Measurements from ENCODE around the gene CIB4. TPM values are rescaled to one million over a fixed set of nuclear protein-coding genes. Genes with fewer than 3 reads are reported as not detected.

The CIB4 gene
- total and polyA plus RNA-seq, 9 of the 15 experiments (the other 6 are each of a cell fraction or from before 2014, with no cell fraction given): not detected

GRCh38 chr2:26626606-26627005 is 14.6 kb downstream of the CIB4 start:
- intact Hi-C loops (cut with micrococcal nuclease): no loop called here
- DNase-seq (ENCODE audit: extremely low read depth in 1 of 4, low spot score in 3 of 4): no peak
- Histone ChIP-seq H3K4me1 (replicated peaks in 1 of 2; ENCODE audit: control insufficient read depth in 2 of 2, insufficient read depth in 2 of 2, low read length in 2 of 2) (no peaks in the 10 kb centered on the region; a peak in 2 of 5 replicates), H4K20me1 (replicated peaks; ENCODE audit: control insufficient read depth, insufficient read depth, low read length) (peaks cover 14% of the 10 kb centered on the region; the same call in 1 of the 2 replicates), H3K9ac (ENCODE audit: insufficient read depth in 1 of 2, low read depth in 2 of 2, low read length in 2 of 2) (no peak overlapping the region), H2AFZ (ENCODE audit: low read depth, low read length) (no peak overlapping the region), H3K36me3 (ENCODE audit: control insufficient read depth, insufficient read depth, low read length) (no peaks in the 10 kb centered on the region), H3K9me1 (ENCODE audit: control insufficient read depth, insufficient read depth, low read length) (no peaks in the 10 kb centered on the region), H3K27me3 (ENCODE audit: control insufficient read depth in 2 of 2, insufficient read depth in 2 of 2, low read length in 2 of 2) (peaks cover 34 to 62% of the 10 kb centered on the region in 2 experiments), H3K4me3 (no peak overlapping the region), H3K27ac (ENCODE audit: extremely low read depth, low read depth, low read length) (no peak overlapping the region), H3K79me2 (ENCODE audit: control insufficient read depth, insufficient read depth, low read length) (no peaks in the 10 kb centered on the region), H3K4me2 (ENCODE audit: insufficient read depth, low read length) (no peak overlapping the region), H3K9me3 (replicated peaks; ENCODE audit: control insufficient read depth, insufficient read depth, low read depth, low read length) (no peaks in the 10 kb centered on the region)
- ATAC-seq: no peak
- CTCF ChIA-PET (ENCODE audit: low intra/inter-chr PET ratio): no interaction called here
- POLR2A ChIA-PET: no interaction called here
- in situ Hi-C loops (cut with MboI): no loop called here
- no TSS peak for BruUV-seq (replicated peaks)
- FAIRE-seq: no peak
- WGBS (ENCODE audit: insufficient coverage, low coverage, missing lambda C conversion rate): 0% methylated on average over 3 of the region's 3 CpGs
- TF ChIP-seq, protein P1, sequence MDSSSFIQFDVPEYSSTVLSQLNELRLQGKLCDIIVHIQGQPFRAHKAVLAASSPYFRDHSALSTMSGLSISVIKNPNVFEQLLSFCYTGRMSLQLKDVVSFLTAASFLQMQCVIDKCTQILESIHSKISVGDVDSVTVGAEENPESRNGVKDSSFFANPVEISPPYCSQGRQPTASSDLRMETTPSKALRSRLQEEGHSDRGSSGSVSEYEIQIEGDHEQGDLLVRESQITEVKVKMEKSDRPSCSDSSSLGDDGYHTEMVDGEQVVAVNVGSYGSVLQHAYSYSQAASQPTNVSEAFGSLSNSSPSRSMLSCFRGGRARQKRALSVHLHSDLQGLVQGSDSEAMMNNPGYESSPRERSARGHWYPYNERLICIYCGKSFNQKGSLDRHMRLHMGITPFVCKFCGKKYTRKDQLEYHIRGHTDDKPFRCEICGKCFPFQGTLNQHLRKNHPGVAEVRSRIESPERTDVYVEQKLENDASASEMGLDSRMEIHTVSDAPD (CRISPR knock-in tag; IDR thresholded peaks at IDR 0.05): no peak
- TF ChIP-seq ZNF165 (CRISPR knock-in tag; IDR thresholded peaks at IDR 0.05; ENCODE audit: borderline replicate concordance) (no peak), CREBBP (IDR thresholded peaks at IDR 0.05; ENCODE audit: low read depth, low read length) (no peak), STAT5A (IDR thresholded peaks at IDR 0.05; ENCODE audit: borderline replicate concordance, low read length) (no peak), ATF7 (IDR thresholded peaks at IDR 0.05) (no peak), SRF (CRISPR knock-in tag; IDR thresholded peaks at IDR 0.05) (no peak), ZC3H4 (CRISPR knock-in tag; IDR thresholded peaks at IDR 0.05; ENCODE audit: borderline replicate concordance) (no peak), TRIM24 (IDR thresholded peaks at IDR 0.05) (no peak)
